ENCODE data around the gene LMF2. TPM values are rescaled to one million over a fixed set of nuclear protein-coding genes. Genes with fewer than 3 reads are reported as not detected.

The LMF2 gene
- total RNA-seq, 2 experiments from 2014 or later, result 49.2 to 50.7 TPM

GRCh38 chr22:50530877-50531545, 23.5 kb upstream of the LMF2 start:
- TF ChIP-seq EZH2phosphoT487 (IDR thresholded peaks at IDR 0.05; ENCODE audit: borderline replicate concordance, low read depth, low read length), result no peak
- no peak for TF ChIP-seq CTCF (conservative IDR thresholded peaks at IDR 0.05; ENCODE audit: low read length)
- Histone ChIP-seq H4K20me1 (ENCODE audit: insufficient read depth, low read length) (no peaks in the 10 kb centered on the region), H3K79me2 (ENCODE audit: insufficient read depth, low read depth, low read length) (no peaks in the 10 kb centered on the region), H3K9me2 (ENCODE audit: insufficient read depth, low read length) (no peaks in the 10 kb centered on the region), H3K4me3 (ENCODE audit: low read depth, low read length, poor library complexity, severe bottlenecking) (peak overlapping the region; percentile 71), H2AFZ (ENCODE audit: low read length) (peak overlapping the region; percentile 7; the same call in 1 of the 2 replicates), H3K9me3 (ENCODE audit: low read length) (no peaks in the 10 kb centered on the region), H3K36me3 (ENCODE audit: insufficient read depth, low read length) (no peaks in the 10 kb centered on the region), H3K4me1 (ENCODE audit: insufficient read depth, low read length, poor library complexity, severe bottlenecking) (peaks cover 68% of the 10 kb centered on the region), H3K4me2 (ENCODE audit: low read length) (peak overlapping the region; percentile 92), H3K27ac (ENCODE audit: low read depth, low read length, poor library complexity, severe bottlenecking) (peak overlapping the region; percentile 53)
- intact Hi-C loops (cut with micrococcal nuclease; ENCODE audit: unreplicated experiment), result loop anchor here (2.0 kb wide), 1 partner anchor 52 kb away; the partner anchor contains the start of gene CHKB
- no TSS peak for BruUV-seq (replicated peaks)
- ChIA-PET CTCF (ENCODE audit: unreplicated experiment) (no interaction called here), POLR2A (interaction anchor here (0.5 kb wide), 1 partner anchor 15 kb away, joined by 3 read pairs; the partner anchor contains the start of gene KLHDC7B)
- peak; percentile 90 for DNase-seq (ENCODE audit: low spot score)

GRCh38 chr22:50530580-50530876, 23.0 kb upstream of the LMF2 start:
- TF ChIP-seq CTCF (conservative IDR thresholded peaks at IDR 0.05; ENCODE audit: low read length) (no peak), EZH2phosphoT487 (IDR thresholded peaks at IDR 0.05; ENCODE audit: borderline replicate concordance, low read depth, low read length) (no peak)
- peaks cover 63% of the 10 kb centered on the region for H3K4me1 ChIP-seq (ENCODE audit: insufficient read depth, low read length, poor library complexity, severe bottlenecking)
- H4K20me1 ChIP-seq (ENCODE audit: insufficient read depth, low read length), result no peaks in the 10 kb centered on the region
- peak overlapping the region; percentile 53 for H3K27ac ChIP-seq (ENCODE audit: low read depth, low read length, poor library complexity, severe bottlenecking)
- H3K9me2 ChIP-seq (ENCODE audit: insufficient read depth, low read length), result no peaks in the 10 kb centered on the region
- ChIA-PET CTCF (ENCODE audit: unreplicated experiment) (no interaction called here), POLR2A (no interaction called here)
- peak overlapping the region; percentile 7; the same call in 1 of the 2 replicates for H2AFZ ChIP-seq (ENCODE audit: low read length)
- H3K79me2 ChIP-seq (ENCODE audit: insufficient read depth, low read depth, low read length), result no peaks in the 10 kb centered on the region
- DNase-seq (ENCODE audit: low spot score), result no peak
- peak overlapping the region; percentile 92 for H3K4me2 ChIP-seq (ENCODE audit: low read length)
- intact Hi-C loops (cut with micrococcal nuclease; ENCODE audit: unreplicated experiment), result loop anchor here (2.0 kb wide), 1 partner anchor 52 kb away; the partner anchor contains the start of gene CHKB
- no peaks in the 10 kb centered on the region for H3K9me3 ChIP-seq (ENCODE audit: low read length)
- no TSS peak for BruUV-seq (replicated peaks)
- H3K36me3 ChIP-seq (ENCODE audit: insufficient read depth, low read length), result no peaks in the 10 kb centered on the region
- peak overlapping the region; percentile 71 for H3K4me3 ChIP-seq (ENCODE audit: low read depth, low read length, poor library complexity, severe bottlenecking)

Data from OCI-LY7 (cell line).